Measurements from ENCODE around the gene BIRC7. TPM values are rescaled to one million over a fixed set of nuclear protein-coding genes. Genes with fewer than 3 reads are reported as not detected.

Gene BIRC7
- total RNA-seq, 4 donors from 2014 or later = not detected

DNA sequence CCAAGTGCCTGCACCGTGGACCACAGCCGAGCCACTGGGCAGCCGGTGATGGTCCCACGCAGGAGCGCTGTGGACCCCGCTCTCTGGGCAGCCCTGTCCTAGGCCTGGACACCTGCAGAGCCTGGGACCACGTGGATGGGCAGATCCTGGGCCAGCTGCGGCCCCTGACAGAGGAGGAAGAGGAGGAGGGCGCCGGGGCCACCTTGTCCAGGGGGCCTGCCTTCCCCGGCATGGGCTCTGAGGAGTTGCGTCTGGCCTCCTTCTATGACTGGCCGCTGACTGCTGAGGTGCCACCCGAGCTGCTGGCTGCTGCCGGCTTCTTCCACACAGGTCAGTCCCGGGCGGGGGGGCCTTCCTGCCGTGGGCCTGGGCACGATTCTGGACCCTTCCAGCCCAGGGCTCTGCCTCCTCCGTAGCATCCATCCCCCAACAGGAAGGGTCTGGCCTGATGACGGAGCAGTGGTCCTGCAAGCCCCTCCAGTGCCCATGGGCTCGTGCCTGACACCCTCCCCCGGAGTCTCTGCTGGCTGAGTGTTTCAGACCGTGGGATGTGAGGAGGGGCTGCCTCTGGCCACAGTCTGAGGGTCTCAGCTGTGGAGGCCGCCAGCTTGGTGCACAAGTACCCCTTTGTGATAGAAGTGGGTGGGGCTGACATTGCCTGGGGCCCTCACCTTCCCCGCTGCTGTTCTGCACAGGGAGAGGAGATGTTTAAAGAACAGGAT, 572 bp downstream of the BIRC7 start:
- H3K4me1 ChIP-seq = peaks cover 0 to 4% (median 0%) of the 10 kb centered on the region in 4 donors
- DNase-seq (ENCODE audit: extremely low spot score) = no peak
- peaks cover 0 to 92% (median 6%) of the 10 kb centered on the region in 4 donors for H3K27me3 ChIP-seq
- WGBS = 96% methylated on average over 7 of the region's 26 CpGs
- no peak for TF ChIP-seq POLR2AphosphoS5 (IDR thresholded peaks at IDR 0.05)
- no peaks in the 10 kb centered on the region for H3K9me3 ChIP-seq
- H3K4me3 ChIP-seq = no peak overlapping the region
- H3K27ac ChIP-seq (replicated peaks in 1 of 4) = no peak overlapping the region
- H3K36me3 ChIP-seq = no peaks in the 10 kb centered on the region
- intact Hi-C loops (cut with DNase I) = no loop called here

GRCh38 chr20:63238031-63238430, 2.3 kb downstream of the BIRC7 start:
- no peaks in the 10 kb centered on the region for H3K9me3 ChIP-seq
- 83% methylated on average over 1 of the region's 10 CpGs for WGBS
- H3K27ac ChIP-seq (replicated peaks in 1 of 4) = no peak overlapping the region

DNA sequence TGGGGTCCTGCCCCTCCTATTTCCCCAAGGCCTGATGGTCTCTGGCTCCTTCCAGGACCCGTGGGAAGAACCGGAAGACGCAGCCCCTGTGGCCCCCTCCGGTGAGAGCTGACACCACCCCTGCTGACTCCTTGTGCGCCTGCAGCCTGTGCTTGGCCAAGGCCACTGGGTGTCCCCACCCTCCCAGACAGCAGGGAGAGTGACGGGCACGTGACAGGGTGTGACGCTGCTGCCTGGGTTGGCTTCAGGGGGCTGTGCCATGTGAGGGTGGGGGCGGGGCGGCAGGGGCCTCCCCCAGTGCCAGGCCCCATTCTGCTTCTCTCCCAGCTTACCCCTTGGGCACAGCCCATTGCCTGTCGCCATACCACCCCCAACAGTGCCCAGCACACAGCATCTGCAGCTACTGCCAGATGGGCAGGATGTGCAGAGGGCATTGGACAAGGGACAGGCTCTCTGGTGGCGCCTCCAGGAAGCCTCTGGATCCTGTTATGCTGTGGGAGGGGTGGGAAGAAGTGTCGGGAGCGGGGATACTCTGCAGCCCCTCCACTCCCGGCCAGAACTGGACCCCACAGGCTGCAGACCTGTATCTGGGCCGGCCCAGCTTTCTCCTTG, 2.9 kb downstream of the BIRC7 start:
- H3K27me3 ChIP-seq = peaks cover 0 to 92% (median 6%) of the 10 kb centered on the region in 4 donors
- TF ChIP-seq, protein P1, sequence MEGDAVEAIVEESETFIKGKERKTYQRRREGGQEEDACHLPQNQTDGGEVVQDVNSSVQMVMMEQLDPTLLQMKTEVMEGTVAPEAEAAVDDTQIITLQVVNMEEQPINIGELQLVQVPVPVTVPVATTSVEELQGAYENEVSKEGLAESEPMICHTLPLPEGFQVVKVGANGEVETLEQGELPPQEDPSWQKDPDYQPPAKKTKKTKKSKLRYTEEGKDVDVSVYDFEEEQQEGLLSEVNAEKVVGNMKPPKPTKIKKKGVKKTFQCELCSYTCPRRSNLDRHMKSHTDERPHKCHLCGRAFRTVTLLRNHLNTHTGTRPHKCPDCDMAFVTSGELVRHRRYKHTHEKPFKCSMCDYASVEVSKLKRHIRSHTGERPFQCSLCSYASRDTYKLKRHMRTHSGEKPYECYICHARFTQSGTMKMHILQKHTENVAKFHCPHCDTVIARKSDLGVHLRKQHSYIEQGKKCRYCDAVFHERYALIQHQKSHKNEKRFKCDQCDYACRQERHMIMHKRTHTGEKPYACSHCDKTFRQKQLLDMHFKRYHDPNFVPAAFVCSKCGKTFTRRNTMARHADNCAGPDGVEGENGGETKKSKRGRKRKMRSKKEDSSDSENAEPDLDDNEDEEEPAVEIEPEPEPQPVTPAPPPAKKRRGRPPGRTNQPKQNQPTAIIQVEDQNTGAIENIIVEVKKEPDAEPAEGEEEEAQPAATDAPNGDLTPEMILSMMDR (IDR thresholded peaks at IDR 0.05) = no peak
- no peak for TF ChIP-seq POLR2AphosphoS5 (IDR thresholded peaks at IDR 0.05)
- TF ChIP-seq POLR2A (IDR thresholded peaks at IDR 0.05; ENCODE audit: low read depth) = no peak
- no peak for TF ChIP-seq EP300 (IDR thresholded peaks at IDR 0.05)
- no peak overlapping the region for H3K27ac ChIP-seq (replicated peaks in 1 of 4)
- H3K4me3 ChIP-seq = no peak overlapping the region
- H3K9me3 ChIP-seq = no peaks in the 10 kb centered on the region
- H3K36me3 ChIP-seq = no peaks in the 10 kb centered on the region
- no peak for DNase-seq (ENCODE audit: extremely low spot score)
- H3K4me1 ChIP-seq = no peaks in the 10 kb centered on the region
- 51% methylated on average over 7 of the region's 16 CpGs for WGBS
- intact Hi-C loops (cut with DNase I) = no loop called here

More at GRCh38 chr20:63238031-63238430, 2.3 kb downstream of the BIRC7 start:
- DNase-seq (ENCODE audit: extremely low spot score) = no peak
- Histone ChIP-seq H3K4me3 (no peak overlapping the region), H3K27me3 (peaks cover 0 to 92% (median 6%) of the 10 kb centered on the region in 4 donors), H3K36me3 (no peaks in the 10 kb centered on the region), H3K4me1 (no peaks in the 10 kb centered on the region)
- TF ChIP-seq, protein P1 (IDR thresholded peaks at IDR 0.05) = no peak
- TF ChIP-seq POLR2AphosphoS5 (IDR thresholded peaks at IDR 0.05) (no peak), EP300 (IDR thresholded peaks at IDR 0.05) (no peak), POLR2A (IDR thresholded peaks at IDR 0.05; ENCODE audit: low read depth) (no peak)
- intact Hi-C loops (cut with DNase I) = no loop called here

- TF ChIP-seq EP300 (IDR thresholded peaks at IDR 0.05) (no peak), POLR2AphosphoS5 (IDR thresholded peaks at IDR 0.05) (no peak), POLR2A (IDR thresholded peaks at IDR 0.05; ENCODE audit: low read depth) (no peak)
- TF ChIP-seq, protein P1 (IDR thresholded peaks at IDR 0.05) = no peak
- H3K36me3 ChIP-seq = no peaks in the 10 kb centered on the region
- H3K27me3 ChIP-seq = peaks cover 0 to 92% (median 5%) of the 10 kb centered on the region in 4 donors
- H3K9me3 ChIP-seq = no peaks in the 10 kb centered on the region
- intact Hi-C loops (cut with DNase I) = no loop called here
- H3K4me3 ChIP-seq = no peak overlapping the region
- H3K4me1 ChIP-seq = no peaks in the 10 kb centered on the region
- no peak for DNase-seq (ENCODE audit: extremely low spot score)
- no peak overlapping the region for H3K27ac ChIP-seq (replicated peaks in 1 of 4)
- 72% methylated on average over 13 of the region's 30 CpGs for WGBS
Measured at GRCh38 chr20:63239431-63239830, 3.7 kb downstream of the BIRC7 start.

GRCh38 chr20:63240004-63240403, 4.3 kb downstream of the BIRC7 start:
- intact Hi-C loops (cut with DNase I) = no loop called here
- 81% methylated on average over 5 of the region's 11 CpGs for WGBS
- Histone ChIP-seq H3K36me3 (no peaks in the 10 kb centered on the region), H3K27ac (replicated peaks in 1 of 4) (no peak overlapping the region), H3K4me1 (no peaks in the 10 kb centered on the region), H3K9me3 (no peaks in the 10 kb centered on the region), H3K4me3 (no peak overlapping the region), H3K27me3 (peaks cover 0 to 92% (median 2%) of the 10 kb centered on the region in 4 donors)
- no peak for DNase-seq (ENCODE audit: extremely low spot score)
- TF ChIP-seq POLR2AphosphoS5 (IDR thresholded peaks at IDR 0.05) (no peak), EP300 (IDR thresholded peaks at IDR 0.05) (no peak), POLR2A (IDR thresholded peaks at IDR 0.05; ENCODE audit: low read depth) (no peak)
- TF ChIP-seq, protein P1 (IDR thresholded peaks at IDR 0.05) = no peak
